Activated naive CD8-positive, alpha-beta T cell (primary cell): Measurements from ENCODE around the gene SYNPO.

Experiments
- H3K27ac Mint-ChIP-seq: one replicate; pipeline ENCODE4 v1.8.0; 2021; ENCODE audit warnings: mixed read lengths
- H3K27me3 Mint-ChIP-seq: one replicate; pipeline ENCODE4 v1.8.0; 2021; ENCODE audit warnings: mixed read lengths
- H3K36me3 Mint-ChIP-seq: one replicate; pipeline ENCODE4 v1.8.0; 2021; ENCODE audit warnings: mixed read lengths
- H3K4me1 Mint-ChIP-seq: one replicate; pipeline ENCODE4 v1.8.0; 2021; ENCODE audit warnings: low read depth, mixed read lengths
- H3K4me3 Mint-ChIP-seq: one replicate; pipeline ENCODE4 v1.8.0; 2021; ENCODE audit warnings: mild to moderate bottlenecking, mixed read lengths
- H3K9me3 Mint-ChIP-seq: one replicate; pipeline ENCODE4 v1.8.0; 2021; ENCODE audit warnings: low read depth, mixed read lengths

Gene SYNPO

DNA sequence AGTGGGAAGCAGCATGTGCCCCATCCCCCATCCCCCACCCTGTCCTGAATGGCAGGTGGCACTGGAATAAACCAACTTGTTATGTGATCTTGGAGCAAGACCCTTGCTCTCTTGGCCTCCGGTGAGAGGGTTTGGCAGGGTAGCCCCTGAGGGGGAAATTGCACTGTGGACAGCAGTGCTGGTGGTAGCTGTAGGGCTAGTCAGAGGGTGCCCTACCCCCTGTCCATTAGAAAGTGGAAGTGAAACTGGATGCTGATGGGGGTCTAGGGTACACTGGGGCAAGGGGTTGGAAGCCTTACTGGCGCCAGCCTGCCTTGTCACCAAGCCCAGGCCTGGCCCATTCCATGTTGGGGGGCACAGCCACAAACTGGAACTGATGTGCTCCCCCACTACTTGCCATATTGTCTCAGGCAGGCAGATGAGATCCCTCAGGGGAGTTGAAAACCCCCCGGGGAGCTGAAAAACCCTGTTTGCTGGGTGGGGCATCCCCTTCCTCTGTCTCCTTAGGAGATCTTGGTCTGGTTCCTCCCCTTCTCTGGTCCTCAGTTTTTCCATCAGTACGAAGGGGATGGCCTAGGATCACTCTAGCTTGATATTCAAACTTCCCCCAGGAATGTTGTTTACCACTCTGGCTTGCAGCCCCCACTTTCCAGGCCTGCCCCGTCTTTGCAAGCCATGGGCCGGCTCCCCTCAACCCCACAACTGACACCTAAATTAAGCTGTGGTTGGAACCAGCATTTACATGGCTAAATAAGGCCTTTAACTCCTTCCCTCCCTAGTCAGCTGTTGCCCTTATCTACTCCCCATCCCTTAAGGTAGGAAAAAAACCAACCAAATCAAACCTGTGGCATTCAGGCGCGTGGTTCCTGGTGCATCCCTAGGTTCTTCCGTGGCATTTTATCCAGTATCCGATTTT, 14.4 kb upstream of the SYNPO start:
- H3K4me3 Mint-ChIP-seq: peak overlapping the region; percentile 35

DNA sequence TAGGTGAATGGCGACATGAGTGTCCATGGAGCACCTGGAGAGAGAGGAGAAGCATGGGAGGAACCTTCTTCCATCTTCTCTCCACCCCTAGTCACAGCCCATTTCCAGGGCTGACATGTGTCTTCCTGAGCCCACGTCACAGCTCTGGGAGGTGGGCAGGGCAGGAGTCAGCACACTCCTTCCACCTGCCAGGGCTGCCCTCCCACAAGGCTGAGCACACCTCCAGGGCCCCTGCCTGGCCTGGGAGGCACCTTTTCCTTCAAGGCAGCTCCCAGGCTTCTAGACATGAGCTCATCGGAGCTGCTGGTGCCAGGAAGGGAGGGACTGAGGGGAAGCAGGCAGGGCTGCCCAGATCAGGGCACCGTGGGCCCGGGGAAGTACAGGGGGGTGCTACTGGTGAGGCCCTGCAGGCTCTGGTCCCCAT, 13.6 kb upstream of the SYNPO start:
- Mint-ChIP-seq H3K27ac (no peak overlapping the region), H3K9me3 (no peaks in the 10 kb centered on the region), H3K4me1 (peaks cover 22% of the 10 kb centered on the region), H3K36me3 (no peaks in the 10 kb centered on the region), H3K4me3 (no peak overlapping the region), H3K27me3 (peaks cover 13% of the 10 kb centered on the region)

More for the DNA sequence above, 14.4 kb upstream of the SYNPO start:
- Mint-ChIP-seq H3K27ac (no peak overlapping the region), H3K4me1 (peaks cover 22% of the 10 kb centered on the region), H3K36me3 (no peaks in the 10 kb centered on the region), H3K9me3 (no peaks in the 10 kb centered on the region), H3K27me3 (peaks cover 13% of the 10 kb centered on the region)

DNA sequence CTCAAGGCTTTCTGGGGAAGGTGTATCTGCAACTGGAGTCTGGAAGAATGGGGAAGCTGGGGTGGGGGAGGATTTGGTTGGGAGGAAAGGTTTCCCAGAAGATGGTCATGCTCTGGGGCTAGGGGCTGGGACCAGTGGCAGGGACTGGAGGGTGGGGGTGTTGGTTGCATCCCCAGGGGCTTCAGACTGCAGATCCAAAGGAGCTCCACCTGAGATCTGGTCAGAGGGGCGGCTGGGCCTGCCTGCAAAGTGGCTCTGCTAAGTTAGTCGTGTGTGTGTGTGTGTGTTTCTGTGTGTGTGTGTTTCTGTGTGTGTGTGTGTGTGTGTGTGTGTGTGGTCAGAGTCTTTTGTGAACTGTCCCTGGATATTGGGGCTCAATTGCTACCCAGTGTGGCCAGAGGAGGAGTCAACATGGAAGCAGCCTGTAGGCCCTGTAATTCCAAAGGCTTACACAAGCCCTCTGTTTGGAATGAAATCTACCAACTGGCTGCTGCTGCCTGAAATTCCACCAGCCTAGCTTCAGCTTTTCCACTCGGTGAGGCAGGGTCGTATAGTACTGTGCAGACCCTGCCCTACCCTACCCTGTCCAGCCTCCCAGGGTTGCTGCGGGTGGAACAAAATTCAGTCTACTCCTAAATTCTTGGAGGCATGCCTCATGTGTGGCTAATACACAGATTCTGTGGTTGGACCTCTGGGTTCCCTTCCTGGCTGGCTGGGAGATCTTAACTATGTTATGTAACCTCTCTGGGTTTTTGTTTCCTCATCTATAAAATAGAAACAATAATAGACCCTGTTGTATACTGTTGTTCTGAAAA, 12.5 kb upstream of the SYNPO start:
- Mint-ChIP-seq H3K27me3 (peaks cover 13% of the 10 kb centered on the region), H3K4me1 (peaks cover 19% of the 10 kb centered on the region), H3K27ac (no peak overlapping the region), H3K36me3 (no peaks in the 10 kb centered on the region), H3K4me3 (no peak overlapping the region), H3K9me3 (no peaks in the 10 kb centered on the region)

DNA sequence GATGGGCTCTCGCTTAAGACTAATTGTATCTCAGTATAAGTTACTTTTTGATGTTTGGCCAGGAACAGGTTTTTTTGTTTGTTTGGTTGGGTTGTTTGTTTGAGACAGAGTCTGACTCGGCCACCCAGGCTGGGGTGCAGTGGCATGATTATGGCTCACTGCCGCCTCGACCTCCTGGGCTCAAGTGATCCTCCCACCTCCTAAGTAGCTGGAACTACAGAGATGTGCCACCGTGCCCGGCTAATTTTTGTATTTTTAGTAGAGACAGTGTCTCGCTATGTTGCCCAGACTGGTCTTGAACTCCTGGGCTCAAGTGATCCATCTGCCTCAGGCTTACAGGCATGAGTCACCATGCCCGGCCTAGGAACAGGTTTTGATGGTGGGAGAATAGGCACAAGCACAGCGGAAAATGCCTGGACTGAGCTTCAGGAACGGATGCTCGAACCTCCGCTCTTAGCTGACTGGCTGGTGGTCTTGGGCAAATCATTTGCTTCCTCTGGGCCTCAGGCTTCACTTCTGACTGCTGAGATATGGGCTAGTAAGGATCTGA, 11.4 kb upstream of the SYNPO start:
- Mint-ChIP-seq H3K4me1 (peaks cover 8% of the 10 kb centered on the region), H3K36me3 (no peaks in the 10 kb centered on the region), H3K27me3 (peaks cover 11% of the 10 kb centered on the region), H3K4me3 (no peak overlapping the region), H3K9me3 (no peaks in the 10 kb centered on the region), H3K27ac (no peak overlapping the region)

DNA sequence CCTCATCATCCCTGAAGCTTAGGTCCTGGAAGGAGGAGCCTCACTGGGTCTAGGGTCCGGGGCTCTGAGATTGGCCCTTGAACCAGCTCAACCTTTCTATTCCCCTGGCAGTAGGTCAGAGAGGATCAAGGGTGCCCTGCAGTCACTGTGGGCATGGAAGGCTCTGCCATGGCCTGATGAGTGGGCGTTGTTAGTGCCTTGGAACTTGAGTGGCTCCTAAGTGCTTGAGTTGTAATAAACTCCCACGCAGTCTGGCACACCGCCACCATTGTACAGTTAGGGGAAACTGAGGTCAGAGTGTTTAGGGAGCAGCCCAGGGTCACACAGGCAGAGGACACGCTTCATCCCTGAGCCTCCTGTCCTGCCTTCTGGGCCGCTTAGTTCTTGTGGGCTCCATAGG, 10.4 kb upstream of the SYNPO start:
- Mint-ChIP-seq H3K36me3 (no peaks in the 10 kb centered on the region), H3K27me3 (peaks cover 8% of the 10 kb centered on the region), H3K4me1 (peaks cover 4% of the 10 kb centered on the region), H3K9me3 (no peaks in the 10 kb centered on the region), H3K4me3 (no peak overlapping the region), H3K27ac (no peak overlapping the region)

DNA sequence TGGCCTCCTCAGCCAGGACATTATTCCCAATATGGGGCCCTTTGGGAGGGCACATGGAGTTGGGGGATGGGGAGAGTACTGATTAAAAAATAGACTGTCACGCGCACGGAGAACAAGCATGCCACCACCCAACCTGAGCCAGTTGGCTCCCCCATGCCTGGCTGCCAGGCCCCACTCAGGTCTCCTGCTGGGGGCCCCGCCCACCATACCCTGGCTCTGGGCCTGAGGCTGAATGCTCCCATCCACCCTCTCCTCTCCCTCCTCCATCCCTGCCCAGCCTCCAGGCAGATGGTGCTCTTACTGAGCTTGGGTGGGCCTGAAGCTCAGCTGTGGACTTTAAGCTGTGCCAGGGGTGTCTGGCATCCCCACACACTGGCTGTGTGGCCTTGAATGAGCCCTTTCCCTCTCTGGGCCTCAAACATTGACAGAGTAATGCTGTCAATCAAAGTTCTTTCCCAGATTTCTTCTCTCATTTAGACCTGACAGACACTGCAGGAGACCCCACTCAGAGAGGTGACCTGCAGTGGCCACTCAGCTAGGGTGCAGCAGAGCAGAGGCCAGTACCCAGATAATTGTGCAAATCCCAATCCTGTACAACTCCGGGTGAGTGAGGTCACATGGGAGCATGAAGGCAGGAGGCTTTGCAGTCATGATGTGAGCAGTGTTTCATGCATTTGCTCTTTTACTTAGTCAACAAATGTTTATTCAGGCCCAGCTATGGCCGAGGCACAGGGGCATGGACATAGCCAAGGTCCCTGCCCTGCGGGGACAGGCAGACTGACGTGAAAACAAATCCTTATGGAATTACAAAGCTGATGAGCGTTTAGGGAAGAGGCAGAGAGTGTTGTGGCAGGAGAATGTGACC, 9.8 kb upstream of the SYNPO start:
- H3K4me3 Mint-ChIP-seq: no peak overlapping the region
- H3K4me1 Mint-ChIP-seq: peaks cover 4% of the 10 kb centered on the region
- H3K27me3 Mint-ChIP-seq: peaks cover 9% of the 10 kb centered on the region
- no peaks in the 10 kb centered on the region for H3K9me3 Mint-ChIP-seq
- no peak overlapping the region for H3K27ac Mint-ChIP-seq
- no peaks in the 10 kb centered on the region for H3K36me3 Mint-ChIP-seq

DNA sequence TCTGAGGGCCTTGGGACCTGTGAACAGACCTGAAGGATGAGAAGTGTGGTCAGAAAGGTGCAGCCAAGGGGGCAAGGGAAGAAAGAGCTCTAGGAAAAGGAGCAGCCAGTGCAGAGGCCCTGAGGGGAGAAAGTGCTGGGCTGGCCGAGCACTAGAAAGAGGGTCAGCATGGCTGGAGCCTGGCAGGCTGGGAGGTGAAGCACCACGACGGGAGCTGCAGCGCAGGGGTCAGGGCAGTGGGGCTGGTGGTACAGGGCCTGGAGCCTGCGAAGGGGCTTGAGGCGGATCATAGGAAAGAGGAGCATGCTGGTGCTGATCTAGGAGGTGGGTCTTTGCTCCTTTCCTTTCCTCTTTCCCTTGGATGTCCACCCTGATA, 9.1 kb upstream of the SYNPO start:
- Mint-ChIP-seq H3K27ac (no peak overlapping the region), H3K36me3 (no peaks in the 10 kb centered on the region), H3K27me3 (peaks cover 11% of the 10 kb centered on the region), H3K4me3 (no peak overlapping the region), H3K9me3 (no peaks in the 10 kb centered on the region), H3K4me1 (peaks cover 2% of the 10 kb centered on the region)

DNA sequence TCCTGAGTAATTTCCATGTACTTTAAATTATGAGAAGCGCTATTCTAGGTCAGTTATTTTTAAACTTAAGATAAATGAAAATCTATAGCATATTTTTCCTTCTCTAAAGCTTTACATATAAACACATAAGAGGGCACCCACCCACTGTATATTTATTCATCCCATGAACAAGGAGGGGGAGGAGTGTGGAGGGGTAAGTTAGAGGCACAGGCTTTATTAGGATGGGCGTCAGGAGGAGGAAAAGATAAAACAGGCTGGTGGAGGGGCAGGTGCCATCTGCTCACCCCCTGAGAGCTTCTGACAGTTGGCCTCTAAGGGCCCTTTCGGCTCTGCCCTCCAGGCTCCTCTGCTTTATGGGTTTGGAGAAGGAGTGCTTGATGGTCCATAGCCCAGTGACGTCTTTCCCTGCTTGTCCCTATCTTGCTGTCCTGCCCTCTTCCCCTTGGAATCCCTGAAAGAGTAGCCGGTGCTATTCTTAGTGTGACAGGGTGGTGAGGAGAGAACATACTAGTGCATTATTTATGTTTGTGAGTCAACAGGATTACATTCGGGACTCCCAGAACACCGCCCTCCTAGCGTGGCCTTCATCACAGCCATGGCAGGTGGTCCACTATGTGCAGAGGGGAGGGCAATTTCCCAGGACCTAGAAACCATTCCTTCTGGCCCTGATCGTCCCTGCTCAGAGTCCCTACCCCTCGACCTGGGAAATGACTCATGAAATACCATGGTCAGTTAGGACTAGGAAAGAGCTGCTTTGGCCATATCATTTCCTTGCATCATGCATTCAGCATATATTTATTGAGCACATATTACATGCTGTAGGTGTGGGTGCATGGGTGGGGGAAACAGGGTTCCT, 7.9 kb upstream of the SYNPO start:
- peaks cover 14% of the 10 kb centered on the region for H3K27me3 Mint-ChIP-seq
- H3K9me3 Mint-ChIP-seq: no peaks in the 10 kb centered on the region
- no peaks in the 10 kb centered on the region for H3K4me1 Mint-ChIP-seq
- H3K27ac Mint-ChIP-seq: no peak overlapping the region
- no peaks in the 10 kb centered on the region for H3K36me3 Mint-ChIP-seq
- no peak overlapping the region for H3K4me3 Mint-ChIP-seq

DNA sequence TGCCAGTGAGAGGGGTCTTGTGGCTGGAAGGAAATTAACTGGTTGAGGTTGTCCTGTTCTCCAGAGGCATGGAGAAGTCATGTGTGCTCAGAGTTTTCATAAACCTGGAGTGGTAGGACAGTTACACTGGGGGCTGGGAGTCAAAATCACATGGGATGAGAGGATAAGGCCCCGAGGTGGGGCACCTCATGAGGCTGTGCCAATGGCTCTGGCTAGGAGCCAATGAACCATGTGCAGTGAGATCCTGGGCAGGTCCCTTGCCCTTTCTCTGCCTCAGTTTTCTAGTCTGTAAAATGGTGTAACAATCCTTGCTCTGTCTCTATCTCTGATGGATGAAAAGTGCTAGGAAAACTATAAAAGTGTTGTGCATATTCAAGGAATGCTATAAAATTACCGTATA, 7.0 kb upstream of the SYNPO start:
- no peaks in the 10 kb centered on the region for H3K36me3 Mint-ChIP-seq
- H3K27ac Mint-ChIP-seq: no peak overlapping the region
- peaks cover 12% of the 10 kb centered on the region for H3K27me3 Mint-ChIP-seq
- no peak overlapping the region for H3K4me3 Mint-ChIP-seq
- H3K9me3 Mint-ChIP-seq: no peaks in the 10 kb centered on the region
- H3K4me1 Mint-ChIP-seq: no peaks in the 10 kb centered on the region

DNA sequence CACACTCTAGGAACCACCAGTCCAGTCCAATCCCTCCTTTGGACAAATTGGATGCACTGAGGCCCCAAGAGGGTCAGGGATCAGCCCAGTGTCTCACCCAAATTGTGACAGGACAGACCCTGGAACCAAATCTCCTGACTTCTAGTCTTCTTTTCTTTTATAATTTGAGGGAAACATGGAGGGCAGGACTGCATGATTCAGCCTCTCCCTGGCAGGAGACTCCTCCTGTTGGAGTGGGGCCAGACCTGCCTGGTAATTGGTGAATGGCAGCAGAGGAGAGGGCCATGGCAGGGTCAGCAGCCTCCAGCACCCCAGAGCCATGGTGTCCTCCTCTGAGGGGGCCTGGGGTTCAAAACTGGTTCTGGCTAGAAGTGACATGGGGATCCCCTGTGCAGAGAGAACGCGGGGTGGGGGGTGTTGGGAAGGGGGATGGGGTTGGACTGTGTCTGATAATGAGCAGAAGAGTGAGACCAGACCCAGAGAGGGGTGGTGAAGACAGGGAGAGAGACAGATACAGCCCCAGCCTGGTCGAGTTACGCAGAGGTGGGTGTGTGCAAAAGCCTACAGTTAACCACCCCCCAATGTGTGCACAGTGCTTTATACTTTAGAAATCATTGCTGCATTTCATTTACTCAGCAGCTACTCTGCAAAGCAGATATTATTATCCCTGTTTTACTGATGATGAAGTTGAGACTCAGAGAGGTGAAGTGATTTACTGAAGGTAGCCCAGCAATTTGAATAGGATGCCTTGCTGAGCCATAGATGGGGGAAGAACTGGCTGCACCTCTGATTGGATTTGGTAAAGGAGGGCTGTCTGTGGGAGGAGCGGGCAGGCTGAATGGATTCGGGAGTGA, 3.8 kb upstream of the SYNPO start:
- no peaks in the 10 kb centered on the region for H3K36me3 Mint-ChIP-seq
- no peak overlapping the region for H3K27ac Mint-ChIP-seq
- H3K9me3 Mint-ChIP-seq: no peaks in the 10 kb centered on the region
- H3K4me1 Mint-ChIP-seq: no peaks in the 10 kb centered on the region
- peaks cover 11% of the 10 kb centered on the region for H3K27me3 Mint-ChIP-seq
- no peak overlapping the region for H3K4me3 Mint-ChIP-seq

DNA sequence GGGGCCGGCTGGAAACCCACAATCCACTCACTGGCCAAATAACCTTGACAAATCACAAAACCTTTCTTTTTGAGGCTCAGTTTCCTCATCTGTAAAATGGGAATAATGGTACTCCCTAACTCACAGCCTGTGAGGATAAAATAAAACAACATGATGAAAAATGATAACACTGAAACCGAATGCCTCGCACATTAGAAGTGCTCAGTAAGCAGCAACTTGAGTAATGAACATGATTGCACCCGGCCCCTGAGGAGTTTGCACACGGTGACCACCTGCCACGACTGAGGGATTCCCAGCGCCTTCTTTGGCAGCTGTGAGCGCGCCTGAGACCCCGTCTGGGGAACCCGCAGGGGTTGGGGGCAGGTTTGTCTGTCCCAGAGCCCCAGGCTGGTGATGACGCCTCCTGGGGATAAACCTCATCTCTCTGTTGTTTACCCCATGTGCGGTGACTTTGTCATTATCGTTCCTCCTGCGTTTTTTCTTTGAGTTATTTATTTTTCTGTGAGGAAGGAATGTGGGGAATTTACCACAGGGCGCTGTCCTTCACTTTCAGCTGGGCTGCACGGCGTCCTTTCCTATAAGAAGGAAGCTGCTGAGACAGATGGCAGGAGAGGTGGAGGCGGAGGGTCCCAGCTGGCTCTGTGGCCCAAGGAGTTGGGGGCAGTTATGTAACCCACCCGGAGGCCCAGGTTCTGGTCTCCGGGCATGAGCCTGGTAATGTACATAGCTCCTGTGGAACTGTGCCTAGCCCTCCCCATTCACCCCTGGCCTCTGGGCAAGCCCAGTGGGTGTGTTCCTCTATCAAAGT, 3.0 kb upstream of the SYNPO start:
- H3K36me3 Mint-ChIP-seq: no peaks in the 10 kb centered on the region
- H3K9me3 Mint-ChIP-seq: no peaks in the 10 kb centered on the region
- no peak overlapping the region for H3K4me3 Mint-ChIP-seq
- H3K27ac Mint-ChIP-seq: no peak overlapping the region
- peaks cover 11% of the 10 kb centered on the region for H3K27me3 Mint-ChIP-seq
- H3K4me1 Mint-ChIP-seq: no peaks in the 10 kb centered on the region

DNA sequence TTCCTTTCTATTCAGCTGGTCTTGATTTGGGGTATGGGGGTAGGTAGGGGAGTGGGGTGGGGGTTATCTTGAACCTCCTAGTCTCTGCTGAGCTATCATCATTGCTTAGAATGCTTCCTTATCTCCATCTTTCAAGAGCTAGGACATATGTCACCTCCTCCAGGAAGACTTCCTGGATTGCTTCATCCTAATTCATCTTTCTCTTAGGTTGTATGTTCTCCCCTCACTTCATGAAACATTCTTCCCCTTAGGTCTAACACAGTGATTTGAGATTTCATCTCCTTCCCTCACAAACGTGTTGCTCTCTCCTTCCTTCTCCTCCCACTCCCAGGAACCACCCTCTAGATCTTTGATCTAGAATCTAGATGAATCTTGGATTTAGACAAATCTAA, 2.4 kb upstream of the SYNPO start:
- Mint-ChIP-seq H3K36me3 (no peaks in the 10 kb centered on the region), H3K27ac (no peak overlapping the region), H3K27me3 (peaks cover 11% of the 10 kb centered on the region), H3K4me1 (no peaks in the 10 kb centered on the region), H3K4me3 (no peak overlapping the region), H3K9me3 (no peaks in the 10 kb centered on the region)
